ENCODE results near the gene CRYL1. TPM values are rescaled to one million over a fixed set of nuclear protein-coding genes. Genes with fewer than 3 reads are reported as not detected.

CRYL1 gene
- total and polyA plus RNA-seq, 2 experiments from 2014 or later: 11.3 to 16.1 TPM

DNA sequence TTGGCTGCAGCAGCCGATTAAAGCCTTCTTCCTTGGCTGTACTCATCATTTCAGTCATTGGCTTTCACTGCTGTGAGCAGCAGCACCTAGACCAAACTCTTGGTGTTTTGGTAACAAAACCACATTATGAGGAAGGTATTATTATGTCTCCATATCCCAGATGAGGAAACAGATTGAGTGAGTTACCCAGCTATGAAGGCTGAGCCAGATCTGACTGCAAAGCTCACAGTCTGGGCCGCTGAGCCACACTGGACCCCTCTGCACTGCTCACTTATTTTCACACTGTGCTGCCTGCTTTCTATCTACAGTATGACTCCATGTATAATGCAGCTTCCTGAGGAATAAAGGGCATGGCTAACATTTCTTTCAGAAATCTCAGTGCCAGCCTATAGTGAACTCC, 24.5 kb downstream of the CRYL1 start:
- no peaks in the 10 kb centered on the region for H3K79me2 ChIP-seq (ENCODE audit: insufficient read depth)
- no peak overlapping the region for H3K4me2 ChIP-seq (ENCODE audit: unreplicated experiment)
- H2AFZ ChIP-seq: no peak overlapping the region
- H3K27me3 ChIP-seq (replicated peaks; ENCODE audit: insufficient read depth): no peaks in the 10 kb centered on the region
- WGBS, 2 experiments (ENCODE audit: low coverage in 1 of 2, low lambda C conversion rate in 2 of 2, missing lambda C conversion rate in 2 of 2): 97 to 98% methylated on average over 2 of the region's 2 CpGs
- TF ChIP-seq EZH2 (IDR thresholded peaks at IDR 0.05; ENCODE audit: insufficient read depth, poor library complexity, severe bottlenecking): no peak
- no peak for TF ChIP-seq EZH2phosphoT487 (IDR thresholded peaks at IDR 0.05; ENCODE audit: insufficient read depth, low read depth)
- in situ Hi-C loops (cut with MboI): no loop called here
- no peak overlapping the region for H3K4me3 ChIP-seq
- no peaks in the 10 kb centered on the region for H3K9me2 ChIP-seq (ENCODE audit: insufficient read depth)
- no peak for DNase-seq
- H3K27ac ChIP-seq: no peak overlapping the region
- H3K36me3 ChIP-seq (ENCODE audit: low read depth): no peaks in the 10 kb centered on the region
- no peaks in the 10 kb centered on the region for H3K4me1 ChIP-seq (ENCODE audit: insufficient read depth)
- no peaks in the 10 kb centered on the region for H3K9me3 ChIP-seq (ENCODE audit: low read depth)
- H4K20me1 ChIP-seq (ENCODE audit: insufficient read depth): no peaks in the 10 kb centered on the region
- no peaks in the 10 kb centered on the region for H3F3A ChIP-seq (ENCODE audit: insufficient read depth)
- no peak overlapping the region for H3K9ac ChIP-seq

DNA sequence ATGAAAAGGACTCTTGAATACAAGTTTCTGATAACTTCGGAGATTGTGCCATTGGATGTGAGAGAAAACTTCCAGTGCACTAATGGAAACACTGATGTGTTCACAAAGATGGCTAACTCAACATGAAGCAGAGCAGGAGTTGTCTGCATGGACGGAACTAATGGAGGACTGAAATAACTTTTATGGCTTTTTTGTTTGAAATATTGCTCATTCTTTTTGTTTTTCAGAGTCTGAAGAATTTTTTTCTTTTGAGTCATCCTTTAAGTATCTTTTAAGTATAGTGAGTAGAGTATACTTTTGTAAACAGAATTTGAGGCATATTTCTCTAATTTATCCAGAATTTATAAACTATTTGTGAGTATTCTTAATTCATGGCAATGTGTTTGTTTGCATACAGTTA, 25.7 kb downstream of the CRYL1 start:
- DNase-seq: peak; percentile 48
- Histone ChIP-seq H3K4me3 (no peak overlapping the region), H3K27me3 (replicated peaks; ENCODE audit: insufficient read depth) (no peaks in the 10 kb centered on the region), H3K9me2 (ENCODE audit: insufficient read depth) (no peaks in the 10 kb centered on the region), H3K4me1 (ENCODE audit: insufficient read depth) (peaks cover 4% of the 10 kb centered on the region), H3K4me2 (ENCODE audit: unreplicated experiment) (no peak overlapping the region), H3K9me3 (ENCODE audit: low read depth) (no peaks in the 10 kb centered on the region), H3K36me3 (ENCODE audit: low read depth) (no peaks in the 10 kb centered on the region), H3K27ac (no peak overlapping the region), H4K20me1 (ENCODE audit: insufficient read depth) (no peaks in the 10 kb centered on the region), H3F3A (ENCODE audit: insufficient read depth) (no peaks in the 10 kb centered on the region), H2AFZ (no peak overlapping the region), H3K79me2 (ENCODE audit: insufficient read depth) (no peaks in the 10 kb centered on the region), H3K9ac (no peak overlapping the region)
- in situ Hi-C loops (cut with MboI): loop anchor here (10.0 kb wide), 2 partner anchors 335 to 425 kb away; no protein-coding TSS in a partner anchor
- TF ChIP-seq EZH2 (IDR thresholded peaks at IDR 0.05; ENCODE audit: insufficient read depth, poor library complexity, severe bottlenecking): no peak
- TF ChIP-seq EZH2phosphoT487 (IDR thresholded peaks at IDR 0.05; ENCODE audit: insufficient read depth, low read depth): no peak
- WGBS, 2 experiments (ENCODE audit: low coverage in 1 of 2, low lambda C conversion rate in 2 of 2, missing lambda C conversion rate in 2 of 2): 76 to 82% methylated on average over 2 of the region's 2 CpGs

DNA sequence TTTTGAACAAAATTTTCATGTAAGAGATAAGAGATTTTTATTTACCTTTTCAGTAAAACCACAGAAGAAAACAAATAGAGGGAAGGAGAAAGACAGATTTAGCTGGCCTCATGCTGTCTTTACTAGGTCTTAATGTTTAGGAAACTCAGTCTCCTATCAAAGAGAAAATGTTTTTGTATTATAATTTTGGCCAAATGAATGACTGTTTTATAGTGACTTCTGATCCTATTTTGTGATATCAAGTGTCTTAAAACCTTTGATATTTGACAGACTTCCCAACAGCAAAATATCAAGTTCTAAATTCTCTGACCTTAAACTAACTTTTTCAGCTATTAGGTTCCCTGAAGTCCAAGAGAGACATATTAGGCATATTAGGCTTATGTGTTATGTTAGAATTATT, 27.0 kb downstream of the CRYL1 start:
- Histone ChIP-seq H4K20me1 (ENCODE audit: insufficient read depth) (no peaks in the 10 kb centered on the region), H3K9ac (no peak overlapping the region), H3K27ac (no peak overlapping the region), H3K4me1 (ENCODE audit: insufficient read depth) (peaks cover 4% of the 10 kb centered on the region), H3K36me3 (ENCODE audit: low read depth) (no peaks in the 10 kb centered on the region), H3F3A (ENCODE audit: insufficient read depth) (no peaks in the 10 kb centered on the region), H3K4me2 (ENCODE audit: unreplicated experiment) (no peak overlapping the region), H3K9me3 (ENCODE audit: low read depth) (no peaks in the 10 kb centered on the region), H3K9me2 (ENCODE audit: insufficient read depth) (no peaks in the 10 kb centered on the region), H2AFZ (no peak overlapping the region), H3K27me3 (replicated peaks; ENCODE audit: insufficient read depth) (no peaks in the 10 kb centered on the region), H3K4me3 (no peak overlapping the region), H3K79me2 (ENCODE audit: insufficient read depth) (no peaks in the 10 kb centered on the region)
- no peak for DNase-seq
- TF ChIP-seq EZH2phosphoT487 (IDR thresholded peaks at IDR 0.05; ENCODE audit: insufficient read depth, low read depth) (no peak), EZH2 (IDR thresholded peaks at IDR 0.05; ENCODE audit: insufficient read depth, poor library complexity, severe bottlenecking) (no peak)
- in situ Hi-C loops (cut with MboI): loop anchor here (10.0 kb wide), 2 partner anchors 336 to 426 kb away; no protein-coding TSS in a partner anchor

DNA sequence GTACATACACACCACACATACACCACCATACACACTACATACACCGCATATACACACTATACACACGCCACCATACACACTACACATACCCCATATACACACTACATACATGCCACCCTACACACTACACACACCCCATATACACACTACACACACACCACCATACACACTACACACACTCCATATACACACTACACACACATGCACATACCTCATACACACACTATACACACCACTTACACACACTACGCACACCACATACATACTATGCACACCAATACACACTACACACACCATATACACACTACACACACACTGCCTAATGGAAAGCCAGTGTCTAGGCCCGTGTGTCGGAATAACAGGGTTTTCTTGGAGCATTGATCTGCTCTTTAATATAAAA, 27.5 kb downstream of the CRYL1 start:
- in situ Hi-C loops (cut with MboI): loop anchor here (10.0 kb wide), 2 partner anchors 337 to 427 kb away; no protein-coding TSS in a partner anchor

More for the DNA sequence above, 27.5 kb downstream of the CRYL1 start:
- no peaks in the 10 kb centered on the region for H3K79me2 ChIP-seq (ENCODE audit: insufficient read depth)
- H2AFZ ChIP-seq: no peak overlapping the region
- TF ChIP-seq EZH2 (IDR thresholded peaks at IDR 0.05; ENCODE audit: insufficient read depth, poor library complexity, severe bottlenecking) (no peak), EZH2phosphoT487 (IDR thresholded peaks at IDR 0.05; ENCODE audit: insufficient read depth, low read depth) (no peak)
- no peaks in the 10 kb centered on the region for H3K36me3 ChIP-seq (ENCODE audit: low read depth)
- peaks cover 4% of the 10 kb centered on the region for H3K4me1 ChIP-seq (ENCODE audit: insufficient read depth)
- no peak overlapping the region for H3K4me2 ChIP-seq (ENCODE audit: unreplicated experiment)
- no peaks in the 10 kb centered on the region for H4K20me1 ChIP-seq (ENCODE audit: insufficient read depth)
- no peak for DNase-seq
- H3K27me3 ChIP-seq (replicated peaks; ENCODE audit: insufficient read depth): no peaks in the 10 kb centered on the region
- H3K27ac ChIP-seq: no peak overlapping the region
- no peak overlapping the region for H3K9ac ChIP-seq
- 62 to 70% methylated on average over 5 of the region's 5 CpGs for WGBS, 2 experiments (ENCODE audit: low coverage in 1 of 2, low lambda C conversion rate in 2 of 2, missing lambda C conversion rate in 2 of 2)
- no peak overlapping the region for H3K4me3 ChIP-seq
- H3K9me2 ChIP-seq (ENCODE audit: insufficient read depth): no peaks in the 10 kb centered on the region
- H3F3A ChIP-seq (ENCODE audit: insufficient read depth): no peaks in the 10 kb centered on the region
- no peaks in the 10 kb centered on the region for H3K9me3 ChIP-seq (ENCODE audit: low read depth)

Data from GM23248 (cell line).